ENCODE results near the gene PGBD1.

GRCh38 chr6:28296520-28297060 is 15.2 kb downstream of the PGBD1 start:
- TF ChIP-seq EZH2phosphoT487 (IDR thresholded peaks at IDR 0.05; ENCODE audit: low read depth) (no peak), CTCF (IDR thresholded peaks at IDR 0.05; ENCODE audit: low read depth, low read length) (no peak)
